Measurements from ENCODE around the gene KDM1B. TPM values are rescaled to one million over a fixed set of nuclear protein-coding genes. Genes with fewer than 3 reads are reported as not detected.
A peak's percentile ranks its signal among the peaks of the same experiment; 100 is the strongest.

The KDM1B gene
- total RNA-seq, 1 donor from 2014 or later, result 26.0 TPM

DNA sequence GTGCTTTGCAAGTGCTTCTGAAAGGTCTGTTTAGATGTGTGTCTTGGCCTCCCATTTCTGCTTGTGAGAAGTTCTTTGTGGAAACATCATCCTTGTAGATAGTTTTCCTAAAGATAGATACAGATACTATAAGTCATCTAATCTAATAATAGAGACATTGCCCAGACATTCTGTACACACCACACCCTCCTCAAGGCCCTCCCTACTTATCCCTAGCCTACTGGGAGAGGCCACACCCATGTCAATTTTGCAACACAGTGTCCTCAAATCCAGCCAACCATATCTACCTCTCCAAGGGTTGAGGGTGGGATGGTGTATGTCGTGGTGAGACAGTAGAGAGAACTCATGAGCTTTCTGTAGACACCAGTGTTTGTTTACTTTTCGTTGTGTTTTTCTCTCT, 6.2 kb downstream of the KDM1B start:
- peak in 1 of 2 donors; percentile 39 for ATAC-seq
- H3K36me3 ChIP-seq, result peaks cover 58% of the 10 kb centered on the region
- intact Hi-C loops (cut with DNase I), result no loop called here

DNA sequence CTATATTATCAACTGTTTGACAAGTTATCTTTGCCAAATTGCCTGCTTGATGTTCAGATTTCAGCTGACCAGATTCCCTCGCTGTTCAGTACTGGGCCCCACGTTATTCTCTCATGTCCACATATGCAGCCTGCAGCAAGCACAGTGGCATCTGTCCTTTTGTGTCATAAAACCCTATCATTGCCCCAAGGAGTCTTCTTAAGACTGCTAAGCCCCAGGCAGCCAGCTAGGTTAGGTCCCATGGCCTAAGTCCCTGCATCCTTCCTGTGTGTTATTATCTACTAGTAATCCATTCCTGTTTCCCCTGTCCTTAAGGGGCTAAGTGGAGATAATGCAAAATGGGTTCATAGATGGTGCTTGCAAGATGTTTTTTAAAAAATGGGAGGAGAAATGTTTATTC, 7.2 kb downstream of the KDM1B start:
- no peaks in the 10 kb centered on the region for H3K27me3 ChIP-seq (ENCODE audit: low read depth)
- no peaks in the 10 kb centered on the region for H3K9me3 ChIP-seq
- H3K36me3 ChIP-seq, result peaks cover 68% of the 10 kb centered on the region
- DNase-seq, result no peak
- no peak overlapping the region for H3K4me3 ChIP-seq
- intact Hi-C loops (cut with DNase I), result no loop called here
- ATAC-seq, result no peak
- no peaks in the 10 kb centered on the region for H3K4me1 ChIP-seq
- TF ChIP-seq, protein P1, sequence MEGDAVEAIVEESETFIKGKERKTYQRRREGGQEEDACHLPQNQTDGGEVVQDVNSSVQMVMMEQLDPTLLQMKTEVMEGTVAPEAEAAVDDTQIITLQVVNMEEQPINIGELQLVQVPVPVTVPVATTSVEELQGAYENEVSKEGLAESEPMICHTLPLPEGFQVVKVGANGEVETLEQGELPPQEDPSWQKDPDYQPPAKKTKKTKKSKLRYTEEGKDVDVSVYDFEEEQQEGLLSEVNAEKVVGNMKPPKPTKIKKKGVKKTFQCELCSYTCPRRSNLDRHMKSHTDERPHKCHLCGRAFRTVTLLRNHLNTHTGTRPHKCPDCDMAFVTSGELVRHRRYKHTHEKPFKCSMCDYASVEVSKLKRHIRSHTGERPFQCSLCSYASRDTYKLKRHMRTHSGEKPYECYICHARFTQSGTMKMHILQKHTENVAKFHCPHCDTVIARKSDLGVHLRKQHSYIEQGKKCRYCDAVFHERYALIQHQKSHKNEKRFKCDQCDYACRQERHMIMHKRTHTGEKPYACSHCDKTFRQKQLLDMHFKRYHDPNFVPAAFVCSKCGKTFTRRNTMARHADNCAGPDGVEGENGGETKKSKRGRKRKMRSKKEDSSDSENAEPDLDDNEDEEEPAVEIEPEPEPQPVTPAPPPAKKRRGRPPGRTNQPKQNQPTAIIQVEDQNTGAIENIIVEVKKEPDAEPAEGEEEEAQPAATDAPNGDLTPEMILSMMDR (IDR thresholded peaks at IDR 0.05), result no peak
- H3K27ac ChIP-seq, result no peak overlapping the region

More for the DNA sequence above, 6.2 kb downstream of the KDM1B start:
- no peak for DNase-seq
- Histone ChIP-seq H3K27ac (no peak overlapping the region), H3K4me3 (no peak overlapping the region), H3K4me1 (peaks cover under 1% of the 10 kb centered on the region), H3K27me3 (ENCODE audit: low read depth) (no peaks in the 10 kb centered on the region), H3K9me3 (no peaks in the 10 kb centered on the region)
- TF ChIP-seq, protein P1 (IDR thresholded peaks at IDR 0.05), result no peak

DNA sequence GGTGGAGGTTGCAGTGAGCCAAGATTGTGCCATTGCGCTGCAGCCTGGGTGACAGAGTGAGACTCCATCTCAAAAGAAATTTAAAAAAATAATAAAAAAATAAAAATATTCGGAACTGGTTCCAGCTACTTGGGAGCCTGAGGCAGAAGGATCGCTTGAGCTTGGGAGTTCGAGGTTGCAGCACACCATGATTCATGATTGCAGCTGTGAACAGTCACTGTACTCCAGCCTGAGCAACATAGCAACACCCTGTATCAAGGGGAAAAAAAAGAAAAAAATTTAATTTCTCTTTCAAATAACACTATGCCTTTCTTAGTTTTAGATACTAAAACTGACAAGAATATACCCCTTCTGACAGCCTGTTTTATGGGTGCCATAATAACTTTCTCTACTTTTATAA, 10.5 kb downstream of the KDM1B start:
- Histone ChIP-seq H3K4me1 (no peaks in the 10 kb centered on the region), H3K27me3 (ENCODE audit: low read depth) (no peaks in the 10 kb centered on the region), H3K27ac (no peak overlapping the region), H3K9me3 (peaks cover 3% of the 10 kb centered on the region), H3K36me3 (peaks cover 89% of the 10 kb centered on the region), H3K4me3 (no peak overlapping the region)
- no peak for DNase-seq
- intact Hi-C loops (cut with DNase I), result no loop called here
- TF ChIP-seq, protein P1 (IDR thresholded peaks at IDR 0.05), result no peak
- no peak for ATAC-seq

DNA sequence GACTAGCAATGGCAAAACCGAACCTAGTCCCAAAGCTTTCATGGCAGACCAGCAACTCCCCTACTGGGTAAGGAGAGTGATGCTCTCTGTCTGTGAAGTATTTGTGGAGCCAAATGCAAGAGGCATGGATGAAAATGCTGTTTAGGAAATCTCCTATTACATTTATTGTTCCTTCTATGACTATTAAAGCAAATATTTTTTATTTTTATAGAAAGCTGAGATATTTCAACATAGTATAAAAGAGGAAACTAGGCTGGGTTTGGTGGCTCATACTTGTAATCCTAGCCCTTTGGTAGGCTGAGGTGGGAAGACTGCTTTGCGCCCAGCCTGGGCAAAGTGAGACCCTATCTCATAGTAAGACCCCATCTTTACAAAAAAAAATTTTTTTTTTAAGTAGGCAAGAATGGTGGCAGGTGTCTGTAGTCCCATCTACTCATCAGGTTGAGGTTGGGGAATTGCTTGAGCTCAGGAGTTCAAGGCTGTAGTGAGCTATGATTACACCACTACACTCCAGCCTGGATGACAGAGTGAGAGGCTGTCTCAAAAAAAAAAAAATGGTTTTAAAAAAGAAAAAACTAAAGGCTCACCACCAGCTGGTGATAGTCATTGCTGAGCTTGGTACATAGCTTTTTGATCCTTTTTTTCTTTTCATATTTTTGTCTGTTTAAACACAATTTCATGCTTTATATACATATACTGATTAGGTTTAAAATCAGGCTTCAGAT, 11.3 kb downstream of the KDM1B start:
- Histone ChIP-seq H3K4me1 (no peaks in the 10 kb centered on the region), H3K36me3 (peaks cover 90% of the 10 kb centered on the region), H3K27me3 (ENCODE audit: low read depth) (no peaks in the 10 kb centered on the region), H3K27ac (no peak overlapping the region), H3K4me3 (no peak overlapping the region), H3K9me3 (peaks cover 3% of the 10 kb centered on the region)
- intact Hi-C loops (cut with DNase I), result no loop called here
- peak; percentile 64 to 65 for ATAC-seq
- DNase-seq, result peak; percentile 49
- TF ChIP-seq, protein P1 (IDR thresholded peaks at IDR 0.05), result no peak

DNA sequence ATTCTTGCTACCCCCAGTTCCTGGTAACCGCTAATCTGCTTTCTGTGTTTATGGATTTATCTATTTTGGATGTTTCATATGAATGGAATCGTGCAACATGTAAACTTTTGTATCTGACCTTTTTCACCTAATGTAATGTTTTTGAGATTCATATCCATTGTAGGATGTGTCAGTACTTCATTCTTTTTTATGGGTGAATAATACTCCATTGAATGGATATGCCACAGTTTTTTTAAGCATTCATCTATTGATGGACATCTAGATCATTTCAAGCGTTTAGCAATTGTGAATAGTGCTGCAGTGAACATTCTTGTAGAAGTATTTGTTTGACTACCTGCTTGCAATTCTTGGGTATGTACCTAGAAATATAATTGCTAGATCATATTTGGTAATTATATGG, 13.0 kb downstream of the KDM1B start:
- DNase-seq (no peak), ATAC-seq (no peak)
- no peaks in the 10 kb centered on the region for H3K4me1 ChIP-seq
- TF ChIP-seq, protein P1 (IDR thresholded peaks at IDR 0.05), result no peak
- peaks cover 81% of the 10 kb centered on the region for H3K36me3 ChIP-seq
- no peaks in the 10 kb centered on the region for H3K27me3 ChIP-seq (ENCODE audit: low read depth)
- peaks cover 3% of the 10 kb centered on the region for H3K9me3 ChIP-seq
- no peak overlapping the region for H3K4me3 ChIP-seq
- intact Hi-C loops (cut with DNase I), result no loop called here
- H3K27ac ChIP-seq, result no peak overlapping the region

All from lower lobe of right lung (tissue), 2 donors.